Bronchial smooth muscle cell (primary cell): ENCODE results near the gene EMC6. TPM values are rescaled to one million over a fixed set of nuclear protein-coding genes. Genes with fewer than 3 reads are reported as not detected.

Experiments
- total RNA-seq: library from RNA; depleted of rRNA; stranded (reverse); fragments of >200 nt; gene quantifications from 2 replicates; pipeline ENCODE4 v1.2.1, GENCODE V29; 2014

The EMC6 gene
- 8.0 and 9.8 TPM in 2 replicates for total RNA-seq

DNA sequence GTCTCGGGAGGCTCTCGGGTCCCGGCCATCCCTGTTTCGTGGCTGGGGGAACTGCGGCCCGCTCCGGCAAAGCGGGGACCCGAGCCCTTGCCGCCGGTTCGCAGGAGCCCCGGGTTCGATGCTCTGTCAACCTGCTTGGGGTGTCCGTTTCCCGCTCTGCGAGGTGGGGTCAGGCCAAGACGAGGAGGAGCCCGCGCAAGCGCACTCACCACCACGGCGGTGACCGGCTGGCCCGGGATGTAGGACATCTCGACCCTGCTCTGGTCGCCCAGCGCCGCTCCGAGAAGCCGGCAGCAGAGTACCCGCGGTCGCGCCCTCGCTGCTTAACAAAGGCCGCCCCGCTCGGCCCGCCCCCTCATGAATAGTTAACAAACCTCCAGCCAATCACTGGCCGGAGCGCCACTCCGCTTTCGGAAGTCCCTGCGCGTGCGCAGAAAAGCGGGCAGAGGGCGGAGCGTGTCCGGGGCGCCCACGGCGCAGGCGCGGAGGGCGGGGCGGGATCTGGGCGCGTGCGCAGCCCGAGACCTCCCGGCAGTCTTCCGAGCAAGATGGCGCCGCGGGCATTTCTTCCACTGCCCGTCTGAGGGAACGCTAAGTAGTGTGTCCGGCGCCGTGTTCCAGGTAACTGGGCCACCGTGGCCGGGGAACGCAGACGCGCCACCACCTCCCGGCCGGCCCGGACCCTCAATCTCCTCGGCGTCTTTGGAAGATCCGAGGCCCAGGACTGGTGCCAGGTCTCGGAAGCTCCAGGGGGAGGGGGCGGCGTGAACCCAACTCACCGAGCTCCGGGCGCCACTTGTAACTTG is at the start of gene EMC6, which contains the start of gene TAX1BP3:
Gene EMC6, plus strand, starts transcription at position 534 of the 806 bp plus-strand sequence. CDS start 335 bp downstream, outside the sequence.
Gene TAX1BP3, minus strand, starts transcription at position 300 of the 806 bp plus-strand sequence. Its CDS starts 52 bp downstream, at position 248.

DNA sequence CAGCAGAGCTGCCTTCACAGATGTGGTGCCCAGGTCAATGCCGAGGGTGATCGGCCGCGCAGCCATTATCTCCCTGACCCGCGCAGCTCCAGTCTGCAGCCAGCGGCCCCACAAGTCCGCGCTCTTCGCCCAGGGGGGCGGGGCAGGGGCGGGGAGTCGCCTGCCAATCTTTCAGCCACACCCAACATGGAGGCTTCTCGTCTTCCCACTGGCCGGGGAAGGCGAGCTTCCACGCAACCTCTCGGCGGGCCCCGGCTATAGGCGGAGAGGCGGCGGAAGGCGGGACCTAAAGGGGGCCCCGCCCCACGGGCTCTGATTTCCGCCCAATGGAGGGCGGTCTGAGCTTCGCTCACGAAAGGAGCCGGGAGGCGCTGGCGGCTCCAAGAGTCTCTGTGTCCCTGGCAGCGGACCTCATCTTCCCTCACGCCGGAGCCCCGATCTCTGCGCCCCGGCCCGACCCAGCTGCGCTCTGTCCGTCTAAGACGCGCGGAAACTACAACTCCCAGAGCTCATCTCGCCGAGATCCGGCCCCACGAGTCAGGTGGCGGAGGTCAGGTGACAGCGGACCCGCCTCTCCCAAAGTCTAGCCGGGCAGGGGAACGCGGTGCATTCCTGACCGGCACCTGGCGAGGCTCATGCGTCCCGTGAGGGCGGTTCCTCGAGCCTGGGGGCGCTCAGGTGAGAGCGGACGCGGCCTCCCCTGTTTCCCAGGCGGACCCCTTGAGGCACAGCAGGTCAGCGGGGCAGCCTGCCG is 32.3 kb upstream of the EMC6 start, which contains the start of the genes CTNS and SHPK:
Gene CTNS, plus strand, starts transcription at position 607 of the 754 bp plus-strand sequence. CDS start 3,447 bp downstream, outside the sequence.
Gene SHPK, minus strand, starts transcription at position 97 of the 754 bp plus-strand sequence. Its CDS starts 31 bp downstream, at position 66.

DNA sequence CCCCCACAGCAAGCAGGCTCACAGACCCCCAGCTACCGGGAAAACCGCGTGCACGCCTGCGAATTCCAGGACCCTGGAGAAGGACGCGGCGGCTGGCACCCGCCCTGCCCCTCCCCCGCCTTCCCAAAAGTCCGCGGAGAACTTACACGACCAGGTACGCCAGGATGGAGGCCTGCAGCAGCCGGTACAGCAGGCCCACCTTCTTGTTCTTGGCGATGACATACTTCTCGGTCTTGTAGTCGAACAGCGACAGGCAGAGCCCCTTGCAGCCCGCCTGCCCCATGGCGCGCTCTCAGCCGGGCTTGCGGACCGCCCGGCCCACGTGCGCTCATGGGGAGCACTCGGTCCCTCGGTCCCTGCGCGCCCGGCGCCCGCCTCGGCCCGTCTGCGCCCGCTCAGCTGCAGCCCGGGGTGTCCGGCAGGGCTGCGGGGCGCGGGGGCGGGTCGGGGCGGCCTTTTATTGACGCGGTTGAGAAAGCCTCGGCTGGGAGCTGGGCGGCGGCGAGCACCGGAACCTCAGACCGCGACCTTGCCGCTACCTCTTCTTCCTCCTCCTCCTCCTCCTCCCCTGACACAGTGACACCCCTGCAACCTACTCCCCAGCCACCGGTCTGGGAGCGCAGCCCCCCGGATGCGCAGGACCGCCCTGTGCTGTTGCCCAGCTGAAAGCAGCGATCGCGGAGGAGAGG is 27.3 kb downstream of the EMC6 start, which contains the start of gene P2RX5:
Gene P2RX5, minus strand, starts transcription at position 433 of the 689 bp plus-strand sequence. Its CDS starts 150 bp downstream, at position 283.

Other genes with a start within 250 kb of the EMC6 start
- not detected in 2 replicates for gene OR1E2, start 235.0 kb upstream of the EMC6 start, total RNA-seq
- not detected in 2 replicates for gene SPATA22, start 197.0 kb upstream of the EMC6 start, total RNA-seq
- gene ASPA, start 192.8 kb upstream of the EMC6 start, total RNA-seq, result 0.63 and 3.3 TPM in 2 replicates
- 1.6 and 2.8 TPM in 2 replicates for gene TRPV3, start 111.0 kb upstream of the EMC6 start, total RNA-seq
- gene TRPV1, start 59.4 kb upstream of the EMC6 start, total RNA-seq, result 2.2 and 2.3 TPM in 2 replicates
- gene SHPK, start 32.6 kb upstream of the EMC6 start, total RNA-seq, result 10.9 and 11.2 TPM in 2 replicates
- gene CTNS, start 32.1 kb upstream of the EMC6 start, total RNA-seq, result 12.8 and 15.5 TPM in 2 replicates
- gene TAX1BP3, start 234 bp upstream of the EMC6 start, total RNA-seq, result 99.3 and 140 TPM in 2 replicates
- 0.43 and 1.1 TPM in 2 replicates for gene P2RX5, start 27.3 kb downstream of the EMC6 start, total RNA-seq
- gene HASPIN, start 55.1 kb downstream of the EMC6 start, total RNA-seq, result 0.17 and 0.79 TPM in 2 replicates
- gene ITGAE, start 132.4 kb downstream of the EMC6 start, total RNA-seq, result 21.6 and 25.2 TPM in 2 replicates
- gene NCBP3, start 177.4 kb downstream of the EMC6 start, total RNA-seq, result 13.1 and 13.8 TPM in 2 replicates
- gene CAMKK1, start 224.2 kb downstream of the EMC6 start, total RNA-seq, result 5.2 and 10.3 TPM in 2 replicates
- gene P2RX1, start 247.7 kb downstream of the EMC6 start, total RNA-seq, result not detected in 2 replicates